Muscle layer of colon (tissue), 2 donors: Measurements from ENCODE around the gene NT5M.
"Not testable (repeated sequence)": the region's sequence is repeated elsewhere in the genome, so short reads cannot be mapped to it uniquely, and the experiment has no call there.

Experiments used
- H3K27ac ChIP-seq: one replicate; pipeline ENCODE4 v1.7.0; 2013; ENCODE audit warnings: low read depth, mild to moderate bottlenecking, low read length, moderate library complexity
- H3K27me3 ChIP-seq, 2 donors: one replicate each; pipeline ENCODE4 v1.7.0; 2013; ENCODE audit warnings: low read length in 2 of 2, mild to moderate bottlenecking in 2 of 2; ENCODE audit not compliant: insufficient read depth in 2 of 2, control insufficient read depth in 1 of 2
- H3K36me3 ChIP-seq: one replicate; pipeline ENCODE4 v1.7.0; 2013; ENCODE audit warnings: mild to moderate bottlenecking, low read length; ENCODE audit not compliant: insufficient read depth
- H3K4me1 ChIP-seq: one replicate; pipeline ENCODE4 v1.7.0; 2013; ENCODE audit warnings: mild to moderate bottlenecking, low read length; ENCODE audit not compliant: insufficient read depth
- H3K4me3 ChIP-seq, 2 donors: one replicate each; pipeline ENCODE4 v1.7.0; 2013; ENCODE audit warnings: low read length in 2 of 2, low read depth in 1 of 2, mild to moderate bottlenecking in 1 of 2, moderate library complexity in 1 of 2
- H3K9ac ChIP-seq: one replicate; pipeline ENCODE4 v1.7.0; 2013; ENCODE audit warnings: low read length
- H3K9me3 ChIP-seq: one replicate; pipeline ENCODE4 v1.7.0; 2013; ENCODE audit warnings: mild to moderate bottlenecking, low read length
- donor health status: abdominal sarcoma.
- donor health status: Adenocarcinoma of cecum.

NT5M gene

DNA sequence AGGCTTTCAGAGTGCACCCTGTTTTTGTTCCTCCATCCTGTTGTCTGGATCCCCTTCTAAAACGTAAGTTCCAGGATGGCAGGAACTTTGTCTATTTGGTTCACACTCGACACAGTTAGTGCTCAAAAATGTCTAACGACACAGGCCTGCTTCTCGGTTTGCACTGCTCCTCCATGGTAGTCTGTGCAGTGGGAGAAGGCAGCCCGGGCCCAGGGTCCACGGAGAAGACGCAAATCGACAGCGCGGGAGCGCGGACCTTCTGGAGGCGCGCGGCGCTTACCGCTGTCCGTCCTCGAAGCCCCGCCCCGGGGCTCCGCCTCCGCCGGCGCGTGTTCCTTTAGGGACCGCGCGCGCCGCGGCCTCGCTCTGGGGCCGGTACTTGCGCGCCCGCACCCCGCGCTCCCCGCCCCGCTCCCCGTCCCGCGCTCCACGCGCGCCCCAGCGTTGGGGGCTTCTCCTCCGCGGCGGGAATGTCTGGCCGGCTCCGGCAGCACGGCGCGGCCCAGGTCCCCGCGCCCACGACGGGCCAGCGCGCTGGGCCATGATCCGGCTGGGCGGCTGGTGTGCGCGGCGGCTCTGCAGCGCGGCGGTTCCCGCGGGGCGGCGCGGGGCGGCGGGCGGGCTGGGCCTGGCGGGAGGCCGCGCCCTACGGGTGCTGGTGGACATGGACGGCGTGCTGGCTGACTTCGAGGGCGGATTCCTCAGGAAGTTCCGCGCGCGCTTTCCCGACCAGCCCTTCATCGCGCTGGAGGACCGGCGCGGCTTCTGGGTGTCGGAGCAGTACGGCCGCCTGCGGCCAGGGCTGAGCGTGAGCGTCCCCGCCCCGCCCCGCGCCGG lies at the start of gene NT5M:
Gene NT5M (plus strand): TSS at position 364 of the 837 bp plus-strand sequence. CDS start 178 bp downstream, at position 542.
- no peak within 1 kb of the TSS for H3K9ac ChIP-seq

DNA sequence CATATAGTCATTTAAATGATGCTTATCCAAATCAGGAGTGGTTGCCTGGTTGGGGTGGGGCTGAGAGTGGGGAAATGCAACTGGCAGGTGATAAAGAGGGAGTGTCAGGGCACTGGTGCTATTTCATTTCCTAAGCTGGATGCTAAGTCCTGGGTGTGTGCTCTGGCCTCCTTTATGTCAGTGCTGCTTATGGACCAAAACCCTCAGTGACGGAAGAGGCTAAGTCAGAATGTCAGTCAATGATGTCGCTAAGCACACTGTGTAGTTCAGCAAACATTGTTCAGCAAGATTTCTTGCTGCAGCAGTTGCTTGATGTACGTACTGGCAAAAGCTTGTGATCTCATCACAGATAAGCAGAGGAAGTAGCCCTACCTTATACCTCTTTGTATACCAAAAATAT lies 49.8 kb upstream of the NT5M start:
- Histone ChIP-seq H3K36me3 (peaks cover 36% of the 10 kb centered on the region), H3K9ac (no peak overlapping the region)

More for the DNA sequence above, at the start of gene NT5M:
- H3K4me1 ChIP-seq, result peaks cover 6% of the 10 kb centered on the region
- H3K27ac ChIP-seq, result peak within 1 kb of the TSS; percentile 69
- H3K27me3 ChIP-seq, result no peaks in the 10 kb centered on the region
- H3K9me3 ChIP-seq, result no peaks in the 10 kb centered on the region
- no peaks in the 10 kb centered on the region for H3K36me3 ChIP-seq
- peak within 1 kb of the TSS; percentile 50 to 52 for H3K4me3 ChIP-seq

DNA sequence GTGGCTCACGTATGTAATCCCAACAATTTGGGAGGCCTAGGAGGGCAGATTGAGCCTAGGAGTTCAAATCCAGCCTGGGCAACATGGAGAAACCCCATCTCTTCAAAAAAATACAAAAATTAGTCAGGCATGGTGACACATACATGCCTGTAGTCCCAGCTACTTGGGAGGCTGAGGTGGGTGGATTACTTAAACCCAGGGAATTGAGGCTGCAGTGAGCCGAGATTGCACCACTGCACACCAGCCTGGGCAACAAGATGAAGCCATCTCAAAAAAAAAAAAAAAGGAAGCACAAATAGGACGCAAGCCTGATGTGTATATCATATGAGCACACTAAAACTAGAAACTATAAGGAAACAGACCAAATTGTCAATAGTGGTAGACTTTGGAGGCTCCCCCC lies 49.1 kb upstream of the NT5M start:
- no peak overlapping the region for H3K4me3 ChIP-seq
- peaks cover 37% of the 10 kb centered on the region for H3K36me3 ChIP-seq
- H3K27me3 ChIP-seq, result no peaks in the 10 kb centered on the region

More for the DNA sequence above, 49.8 kb upstream of the NT5M start:
- H3K4me1 ChIP-seq, result no peaks in the 10 kb centered on the region
- no peak overlapping the region for H3K27ac ChIP-seq
- H3K27me3 ChIP-seq, result no peaks in the 10 kb centered on the region
- H3K4me3 ChIP-seq, result no peak overlapping the region
- H3K9me3 ChIP-seq, result no peaks in the 10 kb centered on the region

DNA sequence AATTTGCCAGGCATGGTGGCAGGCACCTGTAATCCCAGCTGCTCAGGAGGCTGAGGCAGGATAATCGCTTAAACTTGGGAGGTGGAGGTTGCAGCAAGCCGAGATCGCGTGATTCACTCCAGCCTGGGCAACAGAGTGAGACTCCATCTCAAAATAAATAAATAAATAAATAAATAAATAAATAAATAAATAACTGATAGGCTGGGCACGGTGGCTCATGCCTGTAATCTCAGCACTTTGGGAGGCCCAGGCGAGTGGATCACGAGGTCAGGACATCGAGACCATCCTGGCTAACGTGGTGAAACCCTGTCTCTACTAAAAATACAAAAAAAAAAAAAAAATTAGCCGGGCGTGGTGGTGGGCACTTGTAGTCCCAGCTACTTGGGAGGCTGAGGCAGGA lies 47.5 kb upstream of the NT5M start:
- H3K4me3 ChIP-seq, H3K4me1 ChIP-seq, H3K27me3 ChIP-seq, H3K9ac ChIP-seq, H3K9me3 ChIP-seq, H3K27ac ChIP-seq: not testable (repeated sequence)
- H3K36me3 ChIP-seq, result peaks cover 53% of the 10 kb centered on the region

More for the DNA sequence above, 49.1 kb upstream of the NT5M start:
- Histone ChIP-seq H3K9ac (no peak overlapping the region), H3K9me3 (no peaks in the 10 kb centered on the region), H3K27ac (no peak overlapping the region), H3K4me1 (no peaks in the 10 kb centered on the region)

DNA sequence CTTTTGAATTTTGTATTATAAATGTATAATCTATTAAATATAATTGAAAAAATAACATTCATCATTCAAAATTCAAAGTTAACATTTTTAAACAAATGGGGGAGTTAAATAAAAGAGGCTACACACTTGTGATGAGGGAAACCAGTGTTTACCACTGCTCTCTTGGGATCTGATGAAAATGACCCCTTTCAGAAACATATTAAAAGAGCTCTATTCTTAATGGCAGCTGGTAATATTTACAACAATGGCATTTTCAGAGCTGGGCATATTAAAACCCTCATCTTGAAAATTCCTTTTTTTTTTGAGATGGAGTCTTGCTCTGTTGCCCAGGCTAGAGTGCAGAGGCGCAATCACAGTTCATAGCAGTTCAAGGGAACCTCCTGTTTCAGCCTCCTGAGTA lies 46.9 kb upstream of the NT5M start:
- H3K4me1 ChIP-seq, result no peaks in the 10 kb centered on the region
- H3K36me3 ChIP-seq, result peaks cover 58% of the 10 kb centered on the region
- no peaks in the 10 kb centered on the region for H3K9me3 ChIP-seq
- H3K4me3 ChIP-seq, result no peak overlapping the region
- H3K9ac ChIP-seq, result no peak overlapping the region
- no peaks in the 10 kb centered on the region for H3K27me3 ChIP-seq
- H3K27ac ChIP-seq, result no peak overlapping the region

DNA sequence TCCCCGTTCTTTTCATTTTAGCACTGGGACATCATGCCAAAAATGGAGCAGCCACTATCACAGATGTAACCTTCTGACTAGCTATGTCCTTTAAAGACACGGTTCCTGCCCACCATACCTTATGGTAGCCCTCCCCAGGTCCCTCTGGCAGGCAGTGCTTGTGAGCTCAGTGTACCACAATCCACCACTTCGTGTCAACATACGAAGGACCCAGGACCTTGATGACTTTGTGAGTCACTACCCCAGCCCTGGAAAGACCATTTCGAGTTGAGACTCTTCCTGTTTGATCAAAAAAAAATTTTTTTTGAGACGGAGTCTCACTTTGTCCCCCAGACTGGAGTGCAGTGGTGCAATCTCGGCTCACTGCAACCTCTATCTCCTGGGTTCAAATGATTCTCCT lies 45.2 kb upstream of the NT5M start:
- H3K4me3 ChIP-seq, result no peak overlapping the region
- H3K9ac ChIP-seq, result no peak overlapping the region
- H3K9me3 ChIP-seq, result no peaks in the 10 kb centered on the region
- no peak overlapping the region for H3K27ac ChIP-seq
- H3K36me3 ChIP-seq, result peaks cover 52% of the 10 kb centered on the region
- no peaks in the 10 kb centered on the region for H3K4me1 ChIP-seq
- H3K27me3 ChIP-seq, result no peaks in the 10 kb centered on the region

DNA sequence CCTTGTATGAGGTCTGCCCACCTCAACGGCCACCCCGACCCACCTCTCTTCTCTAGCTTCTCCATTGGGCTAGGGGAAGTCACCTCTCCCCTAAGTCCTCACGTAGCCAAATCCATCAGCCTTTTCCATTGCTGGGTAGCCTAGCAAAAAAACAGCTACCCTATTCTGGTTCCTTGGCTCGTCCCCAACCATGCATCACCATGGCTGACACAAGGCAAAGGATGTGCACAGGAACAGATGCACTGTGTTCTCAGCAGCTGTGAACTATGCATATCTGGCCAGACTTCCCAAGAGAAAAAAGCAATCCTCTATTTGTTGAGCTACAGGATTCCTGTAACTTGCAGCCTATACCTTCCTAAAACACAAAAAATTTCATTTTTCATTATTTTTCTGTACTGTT lies 44.2 kb upstream of the NT5M start:
- Histone ChIP-seq H3K4me1 (no peaks in the 10 kb centered on the region), H3K9me3 (no peaks in the 10 kb centered on the region), H3K9ac (no peak overlapping the region), H3K27ac (no peak overlapping the region), H3K36me3 (peaks cover 46% of the 10 kb centered on the region), H3K4me3 (no peak overlapping the region), H3K27me3 (no peaks in the 10 kb centered on the region)

DNA sequence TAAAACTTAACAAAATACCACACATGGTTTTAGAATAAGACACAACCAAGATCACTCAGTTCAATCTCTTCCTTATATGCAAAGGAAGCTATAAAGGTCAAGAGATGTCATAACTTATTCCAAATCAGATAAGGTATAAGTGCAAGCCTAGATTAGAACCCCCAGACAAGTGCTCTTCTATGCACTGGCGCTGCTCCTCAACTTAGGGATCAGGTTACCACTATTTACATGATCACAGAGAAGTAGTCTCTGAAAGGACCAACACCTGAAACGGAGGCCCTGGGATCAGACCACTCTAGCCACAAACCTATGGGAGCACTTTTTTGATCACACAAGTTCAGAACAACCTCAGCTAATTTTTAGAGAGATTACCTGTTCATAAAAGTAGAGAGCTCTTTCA lies 38.7 kb upstream of the NT5M start:
- no peak overlapping the region for H3K27ac ChIP-seq
- H3K4me1 ChIP-seq, result no peaks in the 10 kb centered on the region
- no peak overlapping the region for H3K4me3 ChIP-seq
- H3K27me3 ChIP-seq, result no peaks in the 10 kb centered on the region
- H3K9me3 ChIP-seq, result no peaks in the 10 kb centered on the region
- H3K36me3 ChIP-seq, result peaks cover 73% of the 10 kb centered on the region
- H3K9ac ChIP-seq, result no peak overlapping the region

DNA sequence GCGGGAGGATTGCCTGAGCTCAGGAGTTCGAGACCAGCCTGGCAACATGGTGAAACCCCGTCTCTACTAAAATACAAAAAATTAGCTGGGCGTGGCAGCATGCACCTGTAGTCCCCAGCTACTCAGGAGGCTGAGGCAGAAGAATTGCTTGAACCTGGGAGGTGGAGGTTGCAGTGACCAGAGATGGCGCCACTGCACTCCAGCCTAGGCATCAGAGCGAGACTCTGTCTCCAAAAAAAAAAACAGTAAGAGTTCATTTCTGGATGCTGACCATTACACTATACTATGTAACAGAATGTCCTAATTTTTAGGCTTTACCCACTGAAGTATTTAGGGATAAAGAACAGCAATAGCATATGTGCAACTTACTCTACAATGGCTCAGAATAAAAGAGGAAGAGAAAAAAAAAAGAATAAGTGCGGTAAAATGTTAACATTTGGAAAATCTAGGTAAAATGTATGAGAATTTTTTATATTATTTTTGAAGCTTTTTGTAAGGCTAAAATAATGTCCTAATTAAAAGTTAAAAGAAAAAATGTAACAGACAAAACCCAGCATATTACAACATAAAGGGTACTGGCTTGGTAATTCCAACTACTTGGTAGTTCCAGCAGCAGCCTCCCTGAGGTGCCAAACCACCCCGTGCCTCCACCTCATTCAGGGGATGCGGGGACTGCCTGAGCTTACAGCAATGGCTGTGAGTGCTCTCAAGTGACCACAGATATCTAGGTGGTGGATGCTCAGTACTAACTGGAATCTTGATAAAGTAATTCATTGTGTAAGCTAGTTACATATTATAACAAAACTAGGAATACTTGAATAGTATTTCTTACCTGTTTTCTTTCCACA lies 33.0 kb upstream of the NT5M start:
- H3K27ac ChIP-seq, result no peak overlapping the region
- H3K36me3 ChIP-seq, result peaks cover 71% of the 10 kb centered on the region
- no peaks in the 10 kb centered on the region for H3K27me3 ChIP-seq

DNA sequence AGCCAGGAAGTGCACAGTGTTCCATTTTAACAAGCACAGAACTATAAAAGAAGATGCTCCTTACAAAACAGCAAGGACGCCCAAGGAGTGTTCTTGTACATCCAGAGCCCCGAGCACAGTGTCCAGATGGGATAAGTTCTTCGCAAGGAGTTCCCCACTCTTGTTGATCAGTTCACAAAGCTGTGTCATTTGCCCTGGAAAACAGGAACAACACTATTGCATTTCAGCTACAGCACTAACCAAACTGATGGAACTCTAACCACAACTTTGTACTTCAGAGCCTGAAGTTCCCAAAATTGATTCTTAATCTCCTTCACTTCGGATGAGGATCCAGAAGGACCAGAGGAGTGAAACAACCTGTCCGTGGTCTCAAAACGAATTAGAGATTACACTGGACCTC lies 27.2 kb upstream of the NT5M start:
- Histone ChIP-seq H3K4me1 (peaks cover 19% of the 10 kb centered on the region), H3K9ac (no peak overlapping the region), H3K9me3 (no peaks in the 10 kb centered on the region), H3K27ac (no peak overlapping the region), H3K27me3 (no peaks in the 10 kb centered on the region), H3K36me3 (peaks cover 22% of the 10 kb centered on the region), H3K4me3 (no peak overlapping the region)

More for the DNA sequence above, 33.0 kb upstream of the NT5M start:
- H3K4me3 ChIP-seq, result no peak overlapping the region
- no peaks in the 10 kb centered on the region for H3K4me1 ChIP-seq
- no peak overlapping the region for H3K9ac ChIP-seq
- no peaks in the 10 kb centered on the region for H3K9me3 ChIP-seq

DNA sequence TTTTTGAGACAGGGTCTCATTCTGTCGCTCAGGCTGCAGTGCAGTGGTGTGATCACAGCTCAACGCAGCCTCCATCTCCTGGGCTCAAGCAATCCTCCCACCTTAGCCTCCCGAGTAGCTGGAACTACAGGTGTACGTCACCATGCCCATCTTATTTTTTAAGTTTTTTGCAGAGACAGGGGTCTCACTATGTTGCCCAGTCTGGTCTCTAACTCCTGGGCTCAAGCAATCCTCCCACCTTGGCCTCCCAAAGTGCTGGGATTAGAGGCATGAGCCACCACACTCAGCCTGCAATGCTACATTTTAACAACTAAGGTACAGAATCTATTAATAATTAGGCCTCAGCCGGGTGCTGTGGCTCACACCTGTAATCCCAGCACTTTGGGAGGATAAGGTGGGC lies 25.7 kb upstream of the NT5M start:
- not testable (repeated sequence) for H3K27me3 ChIP-seq, H3K27ac ChIP-seq, H3K4me3 ChIP-seq, H3K9me3 ChIP-seq, H3K9ac ChIP-seq
- peaks cover 19% of the 10 kb centered on the region for H3K36me3 ChIP-seq
- peaks cover 23% of the 10 kb centered on the region for H3K4me1 ChIP-seq
